ENCODE measurements around the gene TFPT. TPM values are rescaled to one million over a fixed set of nuclear protein-coding genes. Genes with fewer than 3 reads are reported as not detected.

TFPT gene
- total RNA-seq, 2 donors from 2014 or later: 15.9 to 17.2 TPM

DNA sequence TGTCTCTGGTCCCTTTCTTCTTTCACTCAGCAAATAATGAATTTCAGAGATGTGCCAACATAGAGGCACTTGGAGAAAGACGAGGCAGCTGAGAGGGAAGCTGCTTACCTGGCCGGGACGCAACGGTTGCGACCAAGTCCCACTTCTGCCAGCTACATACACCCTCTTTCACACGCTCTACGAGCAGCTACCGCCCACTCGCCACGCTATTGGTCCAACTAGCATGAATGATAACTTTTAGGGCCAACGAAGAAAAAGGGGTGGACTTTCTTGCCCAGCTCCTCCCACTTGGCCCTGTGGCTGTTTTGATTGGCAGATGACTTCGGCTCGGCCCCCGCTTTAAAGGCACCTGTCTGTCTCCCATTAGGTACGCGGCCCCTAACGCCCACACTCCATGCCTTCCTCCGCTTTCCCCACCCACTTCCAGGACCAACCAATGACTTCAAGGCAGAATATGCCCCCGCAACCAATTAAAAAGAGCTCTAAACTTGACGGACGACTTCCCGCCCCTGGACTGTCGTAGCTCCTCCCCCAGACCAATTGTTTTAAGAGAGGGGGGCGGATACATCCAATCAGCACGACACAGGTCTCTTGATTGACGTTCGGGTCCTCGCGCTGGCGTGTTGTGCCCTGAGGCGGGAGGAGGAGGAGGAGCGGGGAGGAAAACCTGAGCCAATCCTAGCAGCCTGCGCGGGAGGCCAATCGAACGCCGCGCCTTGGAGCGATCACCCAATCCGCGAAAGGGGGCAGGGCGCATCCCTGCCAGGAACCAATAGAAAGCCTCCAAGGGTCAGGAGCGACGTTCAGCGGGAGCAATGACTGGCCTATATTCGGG lies 21.6 kb upstream of the TFPT start:
- H3K4me1 ChIP-seq: peaks cover 16% of the 10 kb centered on the region
- no peaks in the 10 kb centered on the region for H3K36me3 ChIP-seq
- H3K27ac ChIP-seq: peak overlapping the region; percentile 83
- DNase-seq: peak; percentile 99
- H3K27me3 ChIP-seq: no peaks in the 10 kb centered on the region
- TF ChIP-seq, protein P1, sequence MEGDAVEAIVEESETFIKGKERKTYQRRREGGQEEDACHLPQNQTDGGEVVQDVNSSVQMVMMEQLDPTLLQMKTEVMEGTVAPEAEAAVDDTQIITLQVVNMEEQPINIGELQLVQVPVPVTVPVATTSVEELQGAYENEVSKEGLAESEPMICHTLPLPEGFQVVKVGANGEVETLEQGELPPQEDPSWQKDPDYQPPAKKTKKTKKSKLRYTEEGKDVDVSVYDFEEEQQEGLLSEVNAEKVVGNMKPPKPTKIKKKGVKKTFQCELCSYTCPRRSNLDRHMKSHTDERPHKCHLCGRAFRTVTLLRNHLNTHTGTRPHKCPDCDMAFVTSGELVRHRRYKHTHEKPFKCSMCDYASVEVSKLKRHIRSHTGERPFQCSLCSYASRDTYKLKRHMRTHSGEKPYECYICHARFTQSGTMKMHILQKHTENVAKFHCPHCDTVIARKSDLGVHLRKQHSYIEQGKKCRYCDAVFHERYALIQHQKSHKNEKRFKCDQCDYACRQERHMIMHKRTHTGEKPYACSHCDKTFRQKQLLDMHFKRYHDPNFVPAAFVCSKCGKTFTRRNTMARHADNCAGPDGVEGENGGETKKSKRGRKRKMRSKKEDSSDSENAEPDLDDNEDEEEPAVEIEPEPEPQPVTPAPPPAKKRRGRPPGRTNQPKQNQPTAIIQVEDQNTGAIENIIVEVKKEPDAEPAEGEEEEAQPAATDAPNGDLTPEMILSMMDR (IDR thresholded peaks at IDR 0.05): no peak
- H3K9me3 ChIP-seq: no peaks in the 10 kb centered on the region
- intact Hi-C loops (cut with DNase I): no loop called here
- H3K4me3 ChIP-seq: peak overlapping the region; percentile 98
- peak overlapping the region; percentile 59 to 79 for H3K9ac ChIP-seq (ENCODE audit: low read depth in 2 of 2, low read length in 2 of 2)

DNA sequence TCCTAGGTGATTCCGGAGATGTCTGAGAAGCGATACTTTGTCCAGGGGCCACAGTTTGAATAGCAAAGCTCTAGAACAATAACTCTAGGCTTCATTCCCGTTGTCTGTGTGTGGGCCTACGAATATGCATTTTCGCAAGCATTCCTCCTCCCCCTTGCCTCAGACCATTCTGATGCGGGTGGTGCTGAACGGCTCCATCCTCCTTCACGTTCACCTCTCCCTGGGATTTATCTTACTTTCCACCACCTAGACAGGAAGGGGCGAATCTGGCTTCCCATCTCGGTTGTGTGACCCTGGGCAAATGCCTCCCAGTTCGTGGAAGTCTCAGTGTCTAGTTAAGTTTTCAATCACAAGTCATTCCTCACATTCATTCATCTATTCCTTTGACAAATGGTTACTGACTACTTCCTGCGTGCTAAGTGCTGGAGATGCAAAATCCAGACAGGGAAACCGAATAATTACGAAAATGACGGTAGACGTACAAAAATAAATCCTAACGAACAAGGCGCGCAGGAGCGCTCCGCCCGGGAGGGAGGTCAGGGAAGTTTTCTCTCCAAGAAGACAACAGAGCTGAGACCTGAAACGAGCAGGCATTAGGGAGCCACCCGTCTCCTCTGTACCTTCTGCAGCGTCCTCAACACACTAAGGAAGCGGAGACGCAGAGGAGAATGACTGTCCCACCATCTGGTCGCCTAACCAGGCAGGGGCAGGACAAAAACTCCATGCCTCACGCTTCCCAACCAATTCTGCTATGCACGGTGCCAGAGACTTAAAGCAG lies 20.8 kb upstream of the TFPT start:
- no peaks in the 10 kb centered on the region for H3K9me3 ChIP-seq
- TF ChIP-seq, protein P1 (IDR thresholded peaks at IDR 0.05): no peak
- intact Hi-C loops (cut with DNase I): no loop called here
- peak; percentile 45 for DNase-seq
- H3K36me3 ChIP-seq: no peaks in the 10 kb centered on the region
- H3K9ac ChIP-seq (ENCODE audit: low read depth in 2 of 2, low read length in 2 of 2): peak overlapping the region; percentile 59 to 79
- H3K4me3 ChIP-seq: peak overlapping the region; percentile 40
- peak overlapping the region; percentile 70 for H3K27ac ChIP-seq
- peaks cover 16% of the 10 kb centered on the region for H3K4me1 ChIP-seq
- no peaks in the 10 kb centered on the region for H3K27me3 ChIP-seq

DNA sequence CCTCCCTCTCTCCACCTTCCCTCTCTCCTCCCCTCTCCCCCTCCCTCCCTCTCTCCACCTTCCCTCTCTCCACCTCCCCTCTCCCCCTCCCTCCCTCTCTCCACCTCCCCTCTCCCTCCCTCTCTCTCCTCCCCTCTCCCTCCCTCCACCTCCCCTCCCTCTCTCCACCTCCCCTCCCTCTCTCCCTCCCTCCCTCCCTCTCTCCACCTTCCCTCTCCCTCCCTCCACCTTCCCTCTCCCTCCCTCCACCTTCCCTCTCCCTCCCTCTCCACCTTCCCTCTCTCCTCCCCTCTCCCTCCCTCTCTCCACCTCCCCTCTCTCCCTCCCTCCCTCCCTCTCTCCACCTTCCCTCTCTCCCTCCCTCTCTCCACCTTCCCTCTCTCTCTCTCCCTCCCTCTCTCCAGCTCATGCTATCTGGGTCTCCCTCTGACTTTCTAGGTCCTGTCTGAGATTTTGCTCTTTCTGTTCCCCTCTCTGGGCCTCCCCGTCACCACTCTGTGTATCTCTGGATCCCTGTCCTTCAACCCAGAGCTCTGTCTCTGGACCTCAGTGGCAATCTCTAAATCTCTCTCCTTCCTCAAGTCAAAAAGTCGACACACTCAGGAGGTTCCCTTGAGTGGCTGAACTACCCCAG lies 18.6 kb upstream of the TFPT start:
- no peaks in the 10 kb centered on the region for H3K36me3 ChIP-seq
- H3K27me3 ChIP-seq: no peaks in the 10 kb centered on the region
- TF ChIP-seq, protein P1 (IDR thresholded peaks at IDR 0.05): no peak
- no peaks in the 10 kb centered on the region for H3K9me3 ChIP-seq
- H3K9ac ChIP-seq (ENCODE audit: low read depth in 2 of 2, low read length in 2 of 2): no peak overlapping the region
- no peak for DNase-seq
- H3K4me3 ChIP-seq: no peak overlapping the region
- peaks cover 7% of the 10 kb centered on the region for H3K4me1 ChIP-seq
- intact Hi-C loops (cut with DNase I): no loop called here
- no peak overlapping the region for H3K27ac ChIP-seq

DNA sequence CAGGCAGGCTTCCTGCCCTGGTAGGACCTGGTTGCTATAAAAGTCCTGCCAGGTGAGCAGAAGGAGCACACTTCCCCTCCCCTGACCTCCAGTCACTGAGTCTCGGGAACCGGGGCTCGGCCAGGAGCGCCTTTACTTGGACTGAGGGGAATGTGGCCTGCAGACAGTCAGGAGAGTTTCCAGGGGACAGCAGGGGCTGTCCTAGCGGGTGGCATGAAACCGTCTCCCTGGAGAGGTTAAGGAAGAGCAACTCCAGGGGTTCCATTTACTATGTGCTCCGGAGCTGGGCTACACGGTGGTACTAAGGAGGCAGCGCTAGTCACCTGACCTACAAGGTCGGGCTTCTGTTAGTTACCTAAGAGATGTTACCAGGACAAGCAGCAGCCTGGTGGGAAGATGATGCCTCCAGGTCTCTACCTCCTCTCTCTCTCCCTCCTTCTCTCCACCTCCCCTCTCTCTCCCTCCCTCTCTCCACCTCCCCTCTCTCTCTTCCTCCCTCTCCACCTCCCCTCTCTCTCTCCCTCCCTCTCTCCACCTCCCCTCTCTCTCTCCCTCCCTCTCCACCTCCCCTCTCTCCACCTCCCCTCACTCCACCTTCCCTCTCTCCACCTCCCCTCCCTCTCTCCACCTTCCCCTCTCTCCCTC lies 18.0 kb upstream of the TFPT start:
- no peaks in the 10 kb centered on the region for H3K36me3 ChIP-seq
- peaks cover under 1% of the 10 kb centered on the region for H3K4me1 ChIP-seq
- H3K4me3 ChIP-seq: no peak overlapping the region
- no peaks in the 10 kb centered on the region for H3K27me3 ChIP-seq
- TF ChIP-seq, protein P1 (IDR thresholded peaks at IDR 0.05): no peak
- DNase-seq: no peak
- no peak overlapping the region for H3K27ac ChIP-seq
- H3K9me3 ChIP-seq: no peaks in the 10 kb centered on the region
- H3K9ac ChIP-seq (ENCODE audit: low read depth in 2 of 2, low read length in 2 of 2): no peak overlapping the region
- intact Hi-C loops (cut with DNase I): no loop called here

DNA sequence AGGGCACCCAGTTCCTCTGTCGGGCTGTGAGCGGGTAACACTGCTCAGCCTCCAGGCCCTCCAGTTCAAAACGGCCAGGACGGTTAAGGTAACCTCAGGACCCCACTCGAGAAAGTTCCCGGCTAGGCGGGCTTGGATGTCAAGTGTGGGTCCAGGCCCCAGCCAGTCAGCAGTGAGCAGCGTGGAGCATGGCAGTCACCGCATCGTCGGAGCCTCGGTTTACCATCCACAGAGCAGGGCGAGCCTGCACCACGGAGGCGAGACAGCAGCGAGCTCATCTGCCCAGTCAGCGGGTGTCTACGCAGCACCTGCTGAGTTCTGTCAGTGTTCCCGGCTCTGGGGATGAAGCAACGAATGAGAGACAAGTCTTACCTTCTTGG lies 14.2 kb upstream of the TFPT start:
- TF ChIP-seq, protein P1 (IDR thresholded peaks at IDR 0.05): no peak

More for the DNA sequence above, 14.2 kb upstream of the TFPT start:
- intact Hi-C loops (cut with DNase I): no loop called here
- H3K27ac ChIP-seq: no peak overlapping the region
- H3K9me3 ChIP-seq: no peaks in the 10 kb centered on the region
- no peaks in the 10 kb centered on the region for H3K36me3 ChIP-seq
- H3K9ac ChIP-seq (ENCODE audit: low read depth in 2 of 2, low read length in 2 of 2): no peak overlapping the region
- no peaks in the 10 kb centered on the region for H3K27me3 ChIP-seq
- no peak for DNase-seq
- H3K4me3 ChIP-seq: no peak overlapping the region
- no peaks in the 10 kb centered on the region for H3K4me1 ChIP-seq
